DOHH2 (cell line): ENCODE data around the gene GALNT13.

ENCODE experiments used
- EZH2phosphoT487 ChIP-seq: fragments of 200-600 bp; sonication (generic); IDR thresholded peaks from 2 replicates; pipeline ENCODE4 v1.6.1; 2017; ENCODE audit warnings: borderline replicate concordance, mild to moderate bottlenecking, antibody characterized with exemption, low read length, moderate library complexity, mixed read lengths
- TF ChIP-seq, protein P1 (sequence below): fragments of 200-600 bp; sonication (generic); IDR thresholded peaks from one replicate; pipeline ENCODE4 v1.5.1; 2014; ENCODE audit warnings: antibody characterized with exemption, mild to moderate bottlenecking, low read depth, low read length; ENCODE audit not compliant: poor library complexity, severe bottlenecking

DNA sequence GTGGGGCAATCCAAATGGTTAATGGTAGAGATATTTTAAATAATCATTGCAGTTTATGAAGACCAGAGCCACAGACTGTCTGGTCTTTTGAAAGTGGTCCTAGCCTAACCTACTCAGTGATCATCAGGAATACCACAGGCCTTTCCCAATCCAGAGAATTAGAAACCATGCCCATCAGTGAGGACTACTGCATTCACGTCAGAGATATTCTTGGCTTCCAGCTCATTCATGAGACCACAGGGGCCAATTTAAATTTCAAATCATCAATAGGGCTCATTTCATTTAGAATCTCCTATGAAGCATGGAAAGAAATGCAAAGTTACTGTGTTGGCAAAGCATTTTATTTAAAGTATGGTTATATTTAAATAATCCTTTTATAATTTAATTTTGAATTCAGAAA, 464.5 kb downstream of the GALNT13 start:
- TF ChIP-seq, protein P1, sequence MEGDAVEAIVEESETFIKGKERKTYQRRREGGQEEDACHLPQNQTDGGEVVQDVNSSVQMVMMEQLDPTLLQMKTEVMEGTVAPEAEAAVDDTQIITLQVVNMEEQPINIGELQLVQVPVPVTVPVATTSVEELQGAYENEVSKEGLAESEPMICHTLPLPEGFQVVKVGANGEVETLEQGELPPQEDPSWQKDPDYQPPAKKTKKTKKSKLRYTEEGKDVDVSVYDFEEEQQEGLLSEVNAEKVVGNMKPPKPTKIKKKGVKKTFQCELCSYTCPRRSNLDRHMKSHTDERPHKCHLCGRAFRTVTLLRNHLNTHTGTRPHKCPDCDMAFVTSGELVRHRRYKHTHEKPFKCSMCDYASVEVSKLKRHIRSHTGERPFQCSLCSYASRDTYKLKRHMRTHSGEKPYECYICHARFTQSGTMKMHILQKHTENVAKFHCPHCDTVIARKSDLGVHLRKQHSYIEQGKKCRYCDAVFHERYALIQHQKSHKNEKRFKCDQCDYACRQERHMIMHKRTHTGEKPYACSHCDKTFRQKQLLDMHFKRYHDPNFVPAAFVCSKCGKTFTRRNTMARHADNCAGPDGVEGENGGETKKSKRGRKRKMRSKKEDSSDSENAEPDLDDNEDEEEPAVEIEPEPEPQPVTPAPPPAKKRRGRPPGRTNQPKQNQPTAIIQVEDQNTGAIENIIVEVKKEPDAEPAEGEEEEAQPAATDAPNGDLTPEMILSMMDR: no peak
- no peak for TF ChIP-seq EZH2phosphoT487
